ENCODE data around the gene RANBP3L.
"Not testable (repeated sequence)": the region's sequence is repeated elsewhere in the genome, so short reads cannot be mapped to it uniquely, and the experiment has no call there.

RANBP3L gene

DNA sequence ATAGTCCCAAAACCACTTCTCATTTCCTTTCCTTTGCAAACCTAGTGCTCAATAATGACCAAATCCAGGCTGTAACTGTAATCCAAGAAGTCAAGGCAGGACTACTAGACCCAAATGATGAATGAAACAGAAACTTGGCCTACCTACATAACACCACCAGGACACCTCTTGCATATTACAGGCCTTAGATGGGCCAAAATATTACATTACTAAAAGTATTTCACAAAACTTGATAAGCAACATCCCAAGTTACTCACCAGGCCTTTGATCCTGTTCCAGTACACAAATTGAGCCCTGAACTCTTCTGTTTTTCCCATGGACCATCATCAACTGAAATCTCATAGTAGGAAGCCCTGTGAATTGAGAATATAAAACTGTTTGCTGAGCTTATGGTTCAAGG, 94.8 kb downstream of the RANBP3L start:
- no peak for DNase-seq (ENCODE audit: low spot score)

DNA sequence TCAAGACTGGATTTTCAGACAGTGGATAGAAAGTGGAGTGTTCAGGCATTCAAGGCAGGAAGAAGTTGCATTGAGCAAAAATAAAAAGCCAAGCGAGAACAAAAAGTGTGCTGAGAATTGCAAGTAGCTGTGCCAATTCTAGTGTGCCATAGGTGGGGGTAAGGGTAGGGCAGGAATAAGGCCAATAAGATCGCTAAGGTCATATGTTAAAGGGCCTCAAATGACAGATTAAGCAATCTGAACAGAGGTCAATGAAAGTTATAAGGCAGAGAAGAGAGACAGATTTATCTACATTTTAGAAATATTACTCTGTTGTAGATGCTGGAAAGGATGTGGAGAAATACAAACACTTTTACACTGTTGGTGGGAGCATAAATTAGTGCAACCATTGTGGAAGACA, 96.4 kb downstream of the RANBP3L start:
- DNase-seq (ENCODE audit: low spot score): no peak

- no peak for DNase-seq (ENCODE audit: low spot score)
Observed at GRCh38 chr5:36202521-36202961, 99.2 kb downstream of the RANBP3L start.

DNA sequence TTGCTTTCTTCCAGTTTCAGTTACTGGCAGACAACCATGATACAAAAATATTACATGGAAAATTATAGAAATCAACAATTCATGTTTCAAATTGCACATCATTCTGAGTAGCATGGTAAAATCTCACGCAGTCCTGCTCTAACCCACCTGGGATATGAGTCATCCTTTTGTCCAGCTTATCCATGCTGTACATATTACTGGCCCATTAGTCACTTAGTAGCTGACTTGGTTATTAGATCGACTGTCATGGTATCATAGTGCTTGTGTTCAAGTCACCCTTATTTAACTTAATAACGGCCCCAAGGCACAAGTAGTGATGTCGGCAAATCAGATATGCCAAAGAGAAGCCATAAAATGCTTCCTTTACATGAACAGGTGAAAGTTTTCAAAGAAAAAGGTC, 101.2 kb downstream of the RANBP3L start:
- DNase-seq (ENCODE audit: low spot score): no peak

GRCh38 chr5:36199620-36200019, 102.1 kb downstream of the RANBP3L start:
- no peak for DNase-seq (ENCODE audit: low spot score)

DNA sequence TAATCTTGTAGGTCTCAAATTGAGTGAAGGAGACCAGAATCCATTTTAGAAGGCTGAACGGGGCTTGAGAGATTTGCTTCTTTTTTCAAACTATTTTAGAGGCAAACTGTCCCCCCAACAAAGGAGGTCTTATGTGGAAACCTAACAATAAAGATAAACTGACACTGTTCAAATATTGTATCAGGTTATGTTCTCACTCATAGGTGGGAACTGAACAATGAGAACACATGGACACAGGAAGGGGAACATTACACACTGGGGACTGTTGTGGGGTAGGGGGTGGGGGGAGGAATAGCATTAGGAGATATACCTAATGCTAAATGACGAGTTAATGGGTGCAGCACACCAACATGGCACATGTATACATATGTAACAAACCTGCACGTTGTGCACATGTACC, 102.9 kb downstream of the RANBP3L start:
- DNase-seq (ENCODE audit: low spot score): not testable (repeated sequence)
